ENCODE measurements around the gene RPH3AL.

The RPH3AL gene

GRCh38 chr17:279331-279730 is 73.3 kb downstream of the RPH3AL start:
- Histone ChIP-seq H3K56ac (ENCODE audit: low read length) (no peak overlapping the region), H2BK15ac (replicated peaks; ENCODE audit: low read depth) (no peak overlapping the region), H2BK120ac (ENCODE audit: low read depth, low read length) (no peak overlapping the region), H3K4me3 (ENCODE audit: low read length) (no peak overlapping the region), H3K4me2 (ENCODE audit: low read length) (no peak overlapping the region), H3K4me1 (ENCODE audit: control insufficient read depth, low read depth, low read length) (no peaks in the 10 kb centered on the region), H3K27me3 (ENCODE audit: insufficient read depth, low read length, poor library complexity) (no peaks in the 10 kb centered on the region), H2AK5ac (ENCODE audit: low read length) (no peak overlapping the region), H3K18ac (ENCODE audit: low read length) (no peak overlapping the region), H3K9ac (ENCODE audit: low read length) (no peak overlapping the region), H4K5ac (ENCODE audit: low read length) (no peak overlapping the region), H3K23ac (ENCODE audit: low read length) (no peak overlapping the region), H3K79me1 (ENCODE audit: low read length) (no peaks in the 10 kb centered on the region), H4K8ac (ENCODE audit: low read depth, low read length) (no peak overlapping the region), H3K4ac (ENCODE audit: low read depth, low read length) (no peak overlapping the region), H3K27ac (ENCODE audit: low read depth, low read length) (no peak overlapping the region), H2BK5ac (ENCODE audit: low read length) (no peak overlapping the region), H3K36me3 (ENCODE audit: control insufficient read depth, insufficient read depth, low read length) (no peaks in the 10 kb centered on the region), H3K79me2 (ENCODE audit: control insufficient read depth, insufficient read depth, low read length) (no peaks in the 10 kb centered on the region)
- WGBS (ENCODE audit: extremely low coverage, insufficient coverage, low lambda C conversion rate): no CpG with 5 or more reads among the region's 4 CpGs
- no peak for DNase-seq

- Histone ChIP-seq H4K5ac (ENCODE audit: low read length) (no peak overlapping the region), H3K79me1 (ENCODE audit: low read length) (no peaks in the 10 kb centered on the region), H2BK15ac (replicated peaks; ENCODE audit: low read depth) (no peak overlapping the region), H2BK5ac (ENCODE audit: low read length) (no peak overlapping the region), H3K9ac (ENCODE audit: low read length) (no peak overlapping the region), H3K4ac (ENCODE audit: low read depth, low read length) (no peak overlapping the region), H3K4me1 (ENCODE audit: control insufficient read depth, low read depth, low read length) (no peaks in the 10 kb centered on the region), H2AK5ac (ENCODE audit: low read length) (no peak overlapping the region), H3K18ac (ENCODE audit: low read length) (no peak overlapping the region), H3K56ac (ENCODE audit: low read length) (no peak overlapping the region), H4K8ac (ENCODE audit: low read depth, low read length) (no peak overlapping the region), H3K36me3 (ENCODE audit: control insufficient read depth, insufficient read depth, low read length) (no peaks in the 10 kb centered on the region), H3K27ac (ENCODE audit: low read depth, low read length) (no peak overlapping the region), H3K4me2 (ENCODE audit: low read length) (no peak overlapping the region), H2BK120ac (ENCODE audit: low read depth, low read length) (no peak overlapping the region), H3K79me2 (ENCODE audit: control insufficient read depth, insufficient read depth, low read length) (no peaks in the 10 kb centered on the region), H3K27me3 (ENCODE audit: insufficient read depth, low read length, poor library complexity) (no peaks in the 10 kb centered on the region), H3K4me3 (ENCODE audit: low read length) (no peak overlapping the region), H3K23ac (ENCODE audit: low read length) (no peak overlapping the region)
- WGBS (ENCODE audit: extremely low coverage, insufficient coverage, low lambda C conversion rate): no CpG with 5 or more reads among the region's 5 CpGs
- no peak for DNase-seq
Measured at GRCh38 chr17:278676-279059, 73.9 kb downstream of the RPH3AL start.

GRCh38 chr17:278055-278675 is 74.4 kb downstream of the RPH3AL start:
- no peak overlapping the region for H4K5ac ChIP-seq (ENCODE audit: low read length)
- H2BK120ac ChIP-seq (ENCODE audit: low read depth, low read length): no peak overlapping the region
- no peaks in the 10 kb centered on the region for H3K27me3 ChIP-seq (ENCODE audit: insufficient read depth, low read length, poor library complexity)
- H2BK5ac ChIP-seq (ENCODE audit: low read length): no peak overlapping the region
- H2AK5ac ChIP-seq (ENCODE audit: low read length): no peak overlapping the region
- H3K36me3 ChIP-seq (ENCODE audit: control insufficient read depth, insufficient read depth, low read length): no peaks in the 10 kb centered on the region
- H4K8ac ChIP-seq (ENCODE audit: low read depth, low read length): no peak overlapping the region
- no peak overlapping the region for H3K27ac ChIP-seq (ENCODE audit: low read depth, low read length)
- DNase-seq: no peak
- no peak overlapping the region for H3K9ac ChIP-seq (ENCODE audit: low read length)
- H3K56ac ChIP-seq (ENCODE audit: low read length): no peak overlapping the region
- WGBS (ENCODE audit: extremely low coverage, insufficient coverage, low lambda C conversion rate): no CpG with 5 or more reads among the region's 12 CpGs
- H3K4me2 ChIP-seq (ENCODE audit: low read length): no peak overlapping the region
- no peaks in the 10 kb centered on the region for H3K4me1 ChIP-seq (ENCODE audit: control insufficient read depth, low read depth, low read length)
- H3K4me3 ChIP-seq (ENCODE audit: low read length): no peak overlapping the region
- no peaks in the 10 kb centered on the region for H3K79me2 ChIP-seq (ENCODE audit: control insufficient read depth, insufficient read depth, low read length)
- no peak overlapping the region for H3K4ac ChIP-seq (ENCODE audit: low read depth, low read length)
- no peaks in the 10 kb centered on the region for H3K79me1 ChIP-seq (ENCODE audit: low read length)
- no peak overlapping the region for H3K18ac ChIP-seq (ENCODE audit: low read length)
- H3K23ac ChIP-seq (ENCODE audit: low read length): no peak overlapping the region
- H2BK15ac ChIP-seq (replicated peaks; ENCODE audit: low read depth): no peak overlapping the region

- Histone ChIP-seq H3K4me3 (ENCODE audit: low read length) (no peak overlapping the region), H2BK120ac (ENCODE audit: low read depth, low read length) (no peak overlapping the region)
Measured at GRCh38 chr17:274902-275301, 77.7 kb downstream of the RPH3AL start.

GRCh38 chr17:273981-274832 is 78.4 kb downstream of the RPH3AL start:
- WGBS (ENCODE audit: extremely low coverage, insufficient coverage, low lambda C conversion rate): no CpG with 5 or more reads among the region's 28 CpGs
- Histone ChIP-seq H3K27me3 (ENCODE audit: insufficient read depth, low read length, poor library complexity) (no peaks in the 10 kb centered on the region), H3K36me3 (ENCODE audit: control insufficient read depth, insufficient read depth, low read length) (no peaks in the 10 kb centered on the region), H3K4ac (ENCODE audit: low read depth, low read length) (no peak overlapping the region), H3K4me2 (ENCODE audit: low read length) (no peak overlapping the region), H2BK120ac (ENCODE audit: low read depth, low read length) (no peak overlapping the region), H3K4me1 (ENCODE audit: control insufficient read depth, low read depth, low read length) (no peaks in the 10 kb centered on the region), H3K79me1 (ENCODE audit: low read length) (no peaks in the 10 kb centered on the region), H3K23ac (ENCODE audit: low read length) (no peak overlapping the region), H3K56ac (ENCODE audit: low read length) (no peak overlapping the region), H4K5ac (ENCODE audit: low read length) (no peak overlapping the region), H2AK5ac (ENCODE audit: low read length) (no peak overlapping the region), H3K4me3 (ENCODE audit: low read length) (no peak overlapping the region), H3K79me2 (ENCODE audit: control insufficient read depth, insufficient read depth, low read length) (no peaks in the 10 kb centered on the region), H2BK5ac (ENCODE audit: low read length) (no peak overlapping the region), H2BK15ac (replicated peaks; ENCODE audit: low read depth) (no peak overlapping the region), H3K9ac (ENCODE audit: low read length) (no peak overlapping the region), H3K18ac (ENCODE audit: low read length) (no peak overlapping the region), H4K8ac (ENCODE audit: low read depth, low read length) (no peak overlapping the region), H3K27ac (ENCODE audit: low read depth, low read length) (no peak overlapping the region)
- DNase-seq: no peak

More at GRCh38 chr17:274902-275301, 77.7 kb downstream of the RPH3AL start:
- no peak overlapping the region for H3K4ac ChIP-seq (ENCODE audit: low read depth, low read length)
- H3K27ac ChIP-seq (ENCODE audit: low read depth, low read length): no peak overlapping the region
- no peak overlapping the region for H3K18ac ChIP-seq (ENCODE audit: low read length)
- no peaks in the 10 kb centered on the region for H3K79me1 ChIP-seq (ENCODE audit: low read length)
- no peak overlapping the region for H3K4me2 ChIP-seq (ENCODE audit: low read length)
- H3K56ac ChIP-seq (ENCODE audit: low read length): no peak overlapping the region
- no peaks in the 10 kb centered on the region for H3K4me1 ChIP-seq (ENCODE audit: control insufficient read depth, low read depth, low read length)
- no peak overlapping the region for H2BK15ac ChIP-seq (replicated peaks; ENCODE audit: low read depth)
- no peak for DNase-seq
- no peak overlapping the region for H2BK5ac ChIP-seq (ENCODE audit: low read length)
- WGBS (ENCODE audit: extremely low coverage, insufficient coverage, low lambda C conversion rate): no CpG with 5 or more reads among the region's 5 CpGs
- H4K8ac ChIP-seq (ENCODE audit: low read depth, low read length): no peak overlapping the region
- no peaks in the 10 kb centered on the region for H3K79me2 ChIP-seq (ENCODE audit: control insufficient read depth, insufficient read depth, low read length)
- no peaks in the 10 kb centered on the region for H3K36me3 ChIP-seq (ENCODE audit: control insufficient read depth, insufficient read depth, low read length)
- H4K5ac ChIP-seq (ENCODE audit: low read length): no peak overlapping the region
- H2AK5ac ChIP-seq (ENCODE audit: low read length): no peak overlapping the region
- H3K9ac ChIP-seq (ENCODE audit: low read length): no peak overlapping the region
- no peak overlapping the region for H3K23ac ChIP-seq (ENCODE audit: low read length)
- no peaks in the 10 kb centered on the region for H3K27me3 ChIP-seq (ENCODE audit: insufficient read depth, low read length, poor library complexity)
